SKM-1 treated with dmso at 0.1 percent for 144 hours (cell line): ENCODE results near the gene SHANK3.

ENCODE experiments used
- DNase-seq: peaks from one replicate; lab custom pipeline; 2025; ENCODE audit not compliant: unreplicated experiment; lab: John Stamatoyannopoulos, UW

SHANK3 gene

DNA sequence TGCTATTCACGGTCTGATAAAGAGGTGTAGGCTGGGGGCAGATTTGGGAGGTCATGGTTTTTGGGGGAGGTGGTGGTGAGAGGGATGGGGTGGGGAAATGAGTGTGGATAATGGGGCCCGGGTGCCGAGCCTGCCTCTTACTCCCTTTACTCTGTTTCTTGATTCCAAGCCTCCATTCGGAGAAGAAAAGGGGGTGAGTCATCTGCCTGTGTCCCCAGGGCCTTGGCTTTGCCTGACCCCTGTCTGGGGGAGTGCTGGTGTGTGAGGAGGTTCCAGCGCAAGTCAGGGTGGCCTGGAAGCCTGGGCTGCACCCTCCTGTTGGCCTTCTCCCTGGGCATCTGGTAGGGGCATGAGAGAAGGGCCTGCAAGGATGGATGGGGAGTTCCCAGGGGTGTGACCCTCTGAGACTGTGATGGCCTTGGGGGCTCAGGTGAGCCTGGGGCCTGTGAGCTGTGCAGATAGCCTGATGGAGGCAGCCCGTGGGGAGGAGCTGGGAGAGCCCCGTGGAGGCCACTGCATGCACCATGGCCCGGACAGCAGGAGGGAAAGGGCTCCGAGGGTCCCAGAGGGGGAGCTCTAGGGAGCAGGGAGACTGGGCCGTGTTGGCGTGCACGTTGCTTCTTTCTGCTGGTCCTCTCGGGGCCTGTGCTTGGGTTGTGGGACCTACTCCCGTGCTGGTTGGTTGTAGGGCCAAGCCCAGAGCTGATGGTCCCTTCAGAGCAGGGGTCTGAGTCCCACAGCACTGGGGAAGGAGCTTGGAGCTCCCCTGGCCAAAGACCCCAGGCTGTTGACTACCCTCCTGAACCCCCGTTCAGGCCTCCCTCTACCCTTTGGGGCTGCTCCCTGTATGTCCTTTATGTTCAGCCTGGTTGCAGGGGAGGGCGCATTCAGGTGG is 39.1 kb downstream of the SHANK3 start:
- DNase-seq, result no peak

DNA sequence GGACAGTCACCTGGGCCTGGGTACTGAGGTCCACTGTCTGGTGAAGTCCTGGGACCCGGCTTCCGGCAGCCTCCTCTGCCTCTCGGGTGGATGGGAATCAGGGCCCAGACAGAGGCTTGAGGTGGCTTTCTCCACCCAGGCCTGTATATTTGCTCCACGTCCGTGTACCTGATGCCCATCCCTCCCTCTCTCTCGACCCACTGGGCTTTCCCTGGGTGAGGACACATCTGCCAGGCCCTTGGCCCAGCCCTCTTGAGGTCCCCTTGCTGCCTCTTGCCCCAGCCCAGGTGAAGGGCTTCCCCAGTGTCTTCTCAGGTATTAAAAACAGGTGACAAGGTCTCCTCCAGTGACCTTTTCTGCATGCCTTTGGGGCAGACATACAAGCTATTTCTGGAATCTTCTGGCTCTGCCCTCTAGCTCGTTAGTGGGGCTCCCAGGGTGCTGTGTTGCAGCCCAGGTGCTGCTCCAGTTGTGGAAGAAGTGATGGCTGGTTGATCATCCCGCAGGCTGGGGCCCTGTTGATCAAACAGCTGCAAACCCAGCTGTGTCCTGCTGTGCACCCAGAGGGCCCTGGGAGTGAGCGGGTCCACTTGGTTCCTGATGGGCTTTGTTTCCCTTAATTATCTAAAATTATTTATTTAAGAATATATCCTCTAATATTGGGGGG is 39.9 kb downstream of the SHANK3 start:
- DNase-seq, result no peak

DNA sequence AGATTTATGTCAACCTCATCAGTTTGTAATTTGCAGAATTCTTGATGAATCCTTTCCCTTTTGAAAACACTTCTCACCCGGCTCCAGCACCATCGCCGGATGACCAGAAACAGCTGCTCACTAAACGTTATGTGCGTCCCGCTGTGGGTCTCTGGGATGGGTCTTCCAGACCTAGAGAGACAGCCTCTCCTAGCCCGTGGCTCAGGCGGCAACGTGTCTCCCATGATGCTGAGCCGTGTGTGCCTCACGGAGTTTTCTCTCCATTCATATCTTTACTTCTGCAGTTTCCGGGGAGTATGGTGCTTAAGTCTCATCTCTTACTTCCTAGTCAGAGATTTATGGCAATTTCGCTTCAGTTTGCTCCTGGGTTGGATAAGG is 40.4 kb downstream of the SHANK3 start:
- DNase-seq, result no peak

DNA sequence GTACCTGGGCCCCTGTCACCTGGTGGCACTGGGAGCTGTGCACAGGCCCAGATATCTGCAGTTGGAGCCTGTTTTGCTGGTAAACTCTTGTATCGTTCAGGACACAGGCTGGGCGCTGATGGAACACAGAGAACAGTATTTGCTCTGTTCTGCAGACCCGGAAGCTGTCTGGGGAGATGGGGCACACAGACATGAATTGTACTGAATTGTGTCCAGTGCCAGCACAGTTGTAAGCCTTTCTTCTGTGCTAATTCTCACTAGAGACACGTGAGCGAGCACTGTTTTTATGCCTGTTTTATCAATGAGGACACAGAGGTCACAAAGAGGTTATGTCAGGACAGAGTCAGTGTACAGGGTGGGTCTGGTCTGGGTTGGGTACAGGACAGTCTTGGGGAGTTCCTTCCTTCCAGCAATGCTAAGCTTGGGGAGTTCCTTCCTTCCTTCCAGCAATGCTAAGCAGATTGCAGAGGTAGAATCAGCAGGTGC is 41.0 kb downstream of the SHANK3 start:
- DNase-seq, result no peak

DNA sequence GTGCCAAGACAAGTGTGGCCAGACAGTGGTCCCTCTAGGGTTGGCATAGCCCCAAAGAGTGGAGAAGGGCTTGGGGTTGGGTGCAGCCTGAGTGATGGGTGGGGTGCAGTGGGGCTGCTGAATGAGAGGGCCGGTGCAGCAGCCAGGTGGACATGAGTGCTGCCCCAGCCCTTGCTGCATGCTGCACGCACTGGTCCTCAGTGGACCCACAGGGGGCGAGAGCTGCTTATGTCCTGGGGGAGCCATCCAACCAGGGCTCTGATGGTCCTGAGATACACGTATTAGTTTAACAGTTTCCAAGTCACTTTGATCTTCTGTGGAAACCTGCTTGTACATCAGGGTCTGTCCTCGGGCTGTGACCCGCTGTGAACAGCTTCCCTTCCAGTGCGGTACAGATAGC is 41.5 kb downstream of the SHANK3 start:
- DNase-seq, result no peak

DNA sequence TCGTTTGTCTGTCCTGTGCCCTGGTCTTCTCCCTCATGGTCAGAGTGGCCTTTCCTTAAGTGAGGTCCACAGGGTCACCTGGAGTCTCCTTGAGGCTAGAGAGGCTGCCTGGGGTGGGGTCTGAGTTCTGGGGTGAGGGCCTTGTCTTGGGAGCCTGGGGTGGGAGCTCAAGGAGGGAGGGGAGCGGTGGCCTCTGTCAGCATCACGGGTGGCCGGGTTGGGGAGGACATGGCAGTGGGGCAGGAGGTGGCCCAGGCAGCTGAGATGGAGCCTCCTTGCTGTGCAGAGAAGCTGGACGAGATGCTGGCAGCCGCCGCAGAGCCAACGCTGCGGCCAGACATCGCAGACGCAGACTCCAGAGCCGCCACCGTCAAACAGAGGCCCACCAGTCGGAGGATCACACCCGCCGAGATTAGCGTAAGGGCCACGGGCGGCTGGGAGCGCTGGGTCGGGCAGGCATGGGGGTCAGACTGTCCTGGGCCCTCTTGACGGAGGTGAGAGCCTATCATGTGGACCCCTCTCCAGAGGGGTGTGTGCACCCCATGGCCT is 42.1 kb downstream of the SHANK3 start:
- no peak for DNase-seq

DNA sequence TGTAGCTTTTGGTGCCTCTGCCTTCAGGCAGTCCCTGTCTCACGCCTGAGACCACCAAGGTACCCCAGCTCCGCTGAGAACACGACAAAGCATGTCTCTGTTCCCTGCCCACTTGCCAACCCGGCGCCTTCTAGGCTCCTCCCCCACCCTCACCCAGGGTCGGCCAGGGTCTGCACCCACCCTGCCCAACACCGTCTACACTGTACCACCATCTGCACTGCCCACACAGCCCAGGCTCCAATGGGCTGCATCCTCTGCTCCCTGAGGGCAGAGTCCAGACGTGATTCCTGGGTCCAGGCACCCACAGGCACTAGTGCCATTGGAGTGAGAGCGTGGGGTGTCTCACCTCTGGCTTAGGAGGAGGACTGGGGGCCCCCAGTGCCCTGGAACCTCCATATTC is 42.6 kb downstream of the SHANK3 start:
- DNase-seq, result no peak

DNA sequence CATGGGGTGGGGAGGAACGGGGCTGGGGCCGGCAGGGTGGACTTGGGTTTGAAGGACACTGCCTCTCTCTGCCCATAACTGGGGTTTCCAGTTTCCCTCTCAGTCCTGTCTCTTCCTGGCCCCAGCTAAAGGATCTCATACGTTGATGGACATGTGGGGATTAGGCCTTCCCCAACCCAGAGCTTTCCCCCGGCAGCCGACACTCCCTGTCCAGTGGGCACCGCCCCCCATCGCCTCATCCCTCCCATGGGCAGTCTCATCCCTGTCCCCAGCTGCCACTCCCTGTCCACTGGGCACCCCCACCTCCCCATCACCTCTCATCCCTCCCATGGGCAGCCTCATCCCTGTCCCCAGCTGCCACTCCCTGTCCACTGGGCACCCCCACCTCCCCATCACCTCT is 43.2 kb downstream of the SHANK3 start:
- DNase-seq, result no peak

DNA sequence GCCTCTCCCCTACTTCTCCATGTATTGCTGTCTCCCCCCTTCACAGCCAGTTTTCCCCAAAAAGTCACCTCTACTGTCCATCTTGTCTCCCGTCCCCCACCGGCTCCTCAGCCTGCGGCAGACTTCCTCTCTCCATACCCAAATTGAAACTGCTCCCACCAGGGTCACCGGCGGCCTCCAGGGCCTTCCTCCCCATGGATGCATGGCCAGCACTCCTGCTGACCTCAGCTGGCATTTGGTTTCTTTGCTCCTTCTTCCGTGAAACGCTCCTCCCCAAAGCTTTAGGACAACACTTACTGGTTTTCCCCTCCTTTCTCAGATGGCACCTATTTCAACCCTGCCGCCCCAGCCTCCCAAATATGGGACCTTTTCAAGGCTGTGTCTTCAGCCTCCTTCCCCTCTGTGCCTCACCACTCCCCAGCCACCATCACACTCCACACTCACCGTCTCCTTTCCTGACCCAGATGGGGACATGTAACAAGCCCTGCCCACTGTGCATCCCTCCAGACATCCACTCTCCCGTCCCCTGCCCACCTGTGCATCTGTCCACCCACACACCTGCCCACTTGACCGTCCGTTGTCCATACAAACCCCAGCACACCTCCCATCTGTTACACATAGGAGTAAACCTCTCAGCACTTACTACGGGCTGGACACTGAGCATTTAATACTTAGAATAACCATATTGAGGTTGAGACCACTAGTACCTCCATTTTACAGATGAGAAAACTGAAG is 43.8 kb downstream of the SHANK3 start:
- no peak for DNase-seq

DNA sequence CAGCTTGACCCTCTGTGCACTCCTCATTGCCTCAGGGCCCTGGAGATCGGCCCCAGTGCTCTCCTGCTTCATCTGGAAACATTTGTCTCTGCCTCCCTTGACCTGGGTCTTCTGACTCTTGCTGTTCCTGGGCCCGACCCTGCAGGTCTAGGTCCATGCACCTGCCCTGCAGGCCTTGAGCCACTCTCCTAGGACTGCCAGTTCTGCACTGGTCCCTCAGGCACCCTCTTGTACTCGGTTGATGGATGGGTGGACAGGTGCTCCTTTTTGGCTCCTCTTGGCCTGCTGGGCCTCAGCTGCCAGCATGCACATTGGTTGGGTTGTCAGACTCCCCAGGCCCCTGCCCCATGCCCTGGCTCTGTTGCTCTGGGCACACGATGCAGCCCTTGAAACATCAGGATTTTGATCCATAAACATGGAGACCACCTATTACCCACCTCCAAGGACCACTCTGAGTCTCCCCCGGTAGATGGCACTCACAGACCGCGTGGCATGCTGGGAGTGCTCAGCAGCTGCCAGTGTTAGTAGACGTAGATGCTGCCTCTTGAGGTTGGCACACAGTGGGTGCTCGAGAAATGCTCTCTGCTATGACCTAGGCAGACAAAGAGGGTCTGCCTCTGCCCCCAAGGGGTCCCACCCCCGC is 45.2 kb downstream of the SHANK3 start:
- DNase-seq, result no peak

DNA sequence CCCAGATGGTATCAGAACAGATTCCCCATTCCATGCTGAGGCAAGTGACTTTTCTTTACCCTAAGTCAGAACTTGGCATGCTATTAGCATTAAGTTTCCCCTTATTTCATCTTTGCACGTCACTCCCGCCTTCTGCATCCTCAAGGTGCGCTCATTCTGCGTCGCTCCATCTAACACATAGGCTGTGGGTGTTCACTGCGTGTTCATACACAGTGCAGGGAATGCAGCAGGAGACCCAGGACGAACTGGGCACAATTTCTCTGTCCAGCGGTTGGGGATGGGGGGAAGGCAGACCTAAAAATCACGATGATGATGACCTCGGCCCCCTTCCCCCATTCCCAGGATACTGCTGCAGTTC is 45.7 kb downstream of the SHANK3 start:
- no peak for DNase-seq

DNA sequence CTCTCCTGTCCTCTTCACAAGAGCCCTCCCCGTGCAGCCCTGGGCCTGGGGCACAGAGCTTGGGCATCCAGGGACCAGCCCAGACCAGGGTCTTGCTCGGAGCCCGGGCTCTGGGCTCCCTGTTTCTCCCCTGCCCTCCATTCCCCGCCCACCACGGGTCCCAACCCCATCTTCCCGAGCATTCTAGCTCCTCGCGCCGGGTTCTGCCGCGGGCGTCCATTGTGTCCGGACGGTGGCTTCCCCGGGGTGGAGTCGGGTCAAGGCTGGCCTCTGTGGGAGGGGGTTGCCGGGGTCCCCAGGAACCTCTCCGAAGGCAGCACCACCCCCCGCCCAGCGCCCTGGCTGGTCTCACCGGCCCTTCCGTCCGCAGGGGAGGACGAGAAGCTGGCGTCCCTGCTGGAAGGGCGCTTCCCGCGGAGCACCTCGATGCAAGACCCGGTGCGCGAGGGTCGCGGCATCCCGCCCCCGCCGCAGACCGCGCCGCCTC is 47.2 kb downstream of the SHANK3 start:
- DNase-seq, result no peak

DNA sequence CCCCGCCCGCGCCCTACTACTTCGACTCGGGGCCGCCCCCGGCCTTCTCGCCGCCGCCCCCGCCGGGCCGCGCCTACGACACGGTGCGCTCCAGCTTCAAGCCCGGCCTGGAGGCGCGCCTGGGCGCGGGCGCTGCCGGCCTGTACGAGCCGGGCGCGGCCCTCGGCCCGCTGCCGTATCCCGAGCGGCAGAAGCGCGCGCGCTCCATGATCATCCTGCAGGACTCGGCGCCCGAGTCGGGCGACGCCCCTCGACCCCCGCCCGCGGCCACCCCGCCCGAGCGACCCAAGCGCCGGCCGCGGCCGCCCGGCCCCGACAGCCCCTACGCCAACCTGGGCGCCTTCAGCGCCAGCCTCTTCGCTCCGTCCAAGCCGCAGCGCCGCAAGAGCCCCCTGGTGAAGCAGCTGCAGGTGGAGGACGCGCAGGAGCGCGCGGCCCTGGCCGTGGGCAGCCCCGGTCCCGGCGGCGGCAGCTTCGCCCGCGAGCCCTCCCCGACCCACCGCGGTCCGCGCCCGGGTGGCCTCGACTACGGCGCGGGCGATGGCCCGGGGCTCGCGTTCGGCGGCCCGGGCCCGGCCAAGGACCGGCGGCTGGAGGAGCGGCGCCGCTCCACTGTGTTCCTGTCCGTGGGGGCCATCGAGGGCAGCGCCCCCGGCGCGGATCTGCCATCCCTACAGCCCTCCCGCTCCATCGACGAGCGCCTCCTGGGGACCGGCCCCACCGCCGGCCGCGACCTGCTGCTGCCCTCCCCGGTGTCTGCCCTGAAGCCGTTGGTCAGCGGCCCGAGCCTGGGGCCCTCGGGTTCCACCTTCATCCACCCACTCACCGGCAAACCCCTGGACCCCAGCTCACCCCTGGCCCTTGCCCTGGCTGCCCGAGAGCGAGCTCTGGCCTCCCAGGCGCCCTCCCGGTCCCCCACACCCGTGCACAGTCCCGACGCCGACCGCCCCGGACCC is 48.0 kb downstream of the SHANK3 start:
- no peak for DNase-seq

DNA sequence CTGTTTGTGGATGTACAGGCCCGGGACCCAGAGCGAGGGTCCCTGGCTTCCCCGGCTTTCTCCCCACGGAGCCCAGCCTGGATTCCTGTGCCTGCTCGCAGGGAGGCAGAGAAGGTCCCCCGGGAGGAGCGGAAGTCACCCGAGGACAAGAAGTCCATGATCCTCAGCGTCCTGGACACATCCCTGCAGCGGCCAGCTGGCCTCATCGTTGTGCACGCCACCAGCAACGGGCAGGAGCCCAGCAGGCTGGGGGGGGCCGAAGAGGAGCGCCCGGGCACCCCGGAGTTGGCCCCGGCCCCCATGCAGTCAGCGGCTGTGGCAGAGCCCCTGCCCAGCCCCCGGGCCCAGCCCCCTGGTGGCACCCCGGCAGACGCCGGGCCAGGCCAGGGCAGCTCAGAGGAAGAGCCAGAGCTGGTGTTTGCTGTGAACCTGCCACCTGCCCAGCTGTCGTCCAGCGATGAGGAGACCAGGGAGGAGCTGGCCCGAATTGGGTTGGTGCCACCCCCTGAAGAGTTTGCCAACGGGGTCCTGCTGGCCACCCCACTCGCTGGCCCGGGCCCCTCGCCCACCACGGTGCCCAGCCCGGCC is 48.7 kb downstream of the SHANK3 start:
- no peak for DNase-seq

DNA sequence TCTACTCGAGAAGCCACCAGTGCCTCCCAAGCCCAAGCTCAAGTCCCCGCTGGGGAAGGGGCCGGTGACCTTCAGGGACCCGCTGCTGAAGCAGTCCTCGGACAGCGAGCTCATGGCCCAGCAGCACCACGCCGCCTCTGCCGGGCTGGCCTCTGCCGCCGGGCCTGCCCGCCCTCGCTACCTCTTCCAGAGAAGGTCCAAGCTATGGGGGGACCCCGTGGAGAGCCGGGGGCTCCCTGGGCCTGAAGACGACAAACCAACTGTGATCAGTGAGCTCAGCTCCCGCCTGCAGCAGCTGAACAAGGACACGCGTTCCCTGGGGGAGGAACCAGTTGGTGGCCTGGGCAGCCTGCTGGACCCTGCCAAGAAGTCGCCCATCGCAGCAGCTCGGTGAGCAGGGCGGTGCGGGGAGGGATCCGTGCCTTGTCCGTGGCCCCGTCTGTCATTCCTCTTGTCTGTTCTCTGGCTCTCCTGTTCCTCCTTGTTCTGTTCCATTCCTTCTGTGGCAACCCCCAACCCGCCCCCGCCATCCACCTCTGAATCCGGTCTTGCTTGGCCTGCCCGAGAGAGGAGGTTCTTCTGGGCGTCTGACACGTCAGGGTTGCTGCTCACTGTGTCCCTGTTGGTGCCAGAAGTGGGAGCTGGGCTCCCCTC is 49.6 kb downstream of the SHANK3 start:
- DNase-seq, result no peak
